ENCODE results near the gene PRKAR1B.
"Not testable (repeated sequence)": the region's sequence is repeated elsewhere in the genome, so short reads cannot be mapped to it uniquely, and the experiment has no call there.

Gene PRKAR1B

GRCh38 chr7:621572-622285 lies 105.4 kb downstream of the PRKAR1B start:
- DNase-seq (ENCODE audit: low read depth in 2 of 2) = no peak

DNA sequence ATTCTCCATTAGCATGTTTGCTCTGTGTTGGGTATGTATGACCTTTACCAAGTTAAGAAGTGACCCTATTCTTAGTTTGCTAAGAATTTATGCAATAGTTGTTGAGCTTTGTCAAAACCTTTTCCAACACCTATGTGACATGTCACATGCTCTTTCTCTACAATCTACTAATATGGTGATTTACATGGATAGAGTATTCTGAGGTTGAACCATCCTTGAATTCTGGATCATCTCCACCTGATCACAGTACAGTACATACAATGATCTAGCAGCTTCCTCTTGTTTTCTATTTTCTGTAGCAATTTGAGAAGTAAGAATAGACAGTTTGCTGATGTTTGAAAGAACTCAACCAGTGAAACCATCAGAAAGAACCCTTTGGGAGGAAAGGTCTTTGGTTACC lies 106.2 kb downstream of the PRKAR1B start:
- DNase-seq (ENCODE audit: low read depth in 2 of 2) = no peak

DNA sequence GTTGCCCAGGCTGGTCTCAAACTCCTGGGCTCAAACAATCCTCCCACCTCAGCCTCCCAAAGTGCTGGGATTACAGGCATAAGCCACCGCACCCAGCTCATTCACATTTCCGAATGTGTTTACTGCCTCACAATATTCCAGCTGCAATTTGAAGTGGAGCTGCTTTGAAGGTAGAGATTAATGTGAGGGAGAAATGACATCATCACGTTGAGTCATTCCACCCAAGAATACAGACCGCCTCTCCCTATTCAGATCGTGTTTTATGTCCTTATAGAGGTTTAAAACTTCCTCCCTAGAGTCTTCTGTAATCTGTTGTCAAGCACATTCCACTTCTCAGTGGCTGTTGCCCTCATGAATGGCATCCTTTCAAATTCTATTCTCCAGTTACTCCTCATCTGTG lies 107.0 kb downstream of the PRKAR1B start:
- DNase-seq (ENCODE audit: low read depth in 2 of 2) = no peak

GRCh38 chr7:619368-619840 lies 107.7 kb downstream of the PRKAR1B start:
- no peak for DNase-seq (ENCODE audit: low read depth in 2 of 2)

GRCh38 chr7:618539-619367 lies 108.3 kb downstream of the PRKAR1B start:
- DNase-seq (ENCODE audit: low read depth in 2 of 2) = peak in 1 of 2 donors; percentile 49

DNA sequence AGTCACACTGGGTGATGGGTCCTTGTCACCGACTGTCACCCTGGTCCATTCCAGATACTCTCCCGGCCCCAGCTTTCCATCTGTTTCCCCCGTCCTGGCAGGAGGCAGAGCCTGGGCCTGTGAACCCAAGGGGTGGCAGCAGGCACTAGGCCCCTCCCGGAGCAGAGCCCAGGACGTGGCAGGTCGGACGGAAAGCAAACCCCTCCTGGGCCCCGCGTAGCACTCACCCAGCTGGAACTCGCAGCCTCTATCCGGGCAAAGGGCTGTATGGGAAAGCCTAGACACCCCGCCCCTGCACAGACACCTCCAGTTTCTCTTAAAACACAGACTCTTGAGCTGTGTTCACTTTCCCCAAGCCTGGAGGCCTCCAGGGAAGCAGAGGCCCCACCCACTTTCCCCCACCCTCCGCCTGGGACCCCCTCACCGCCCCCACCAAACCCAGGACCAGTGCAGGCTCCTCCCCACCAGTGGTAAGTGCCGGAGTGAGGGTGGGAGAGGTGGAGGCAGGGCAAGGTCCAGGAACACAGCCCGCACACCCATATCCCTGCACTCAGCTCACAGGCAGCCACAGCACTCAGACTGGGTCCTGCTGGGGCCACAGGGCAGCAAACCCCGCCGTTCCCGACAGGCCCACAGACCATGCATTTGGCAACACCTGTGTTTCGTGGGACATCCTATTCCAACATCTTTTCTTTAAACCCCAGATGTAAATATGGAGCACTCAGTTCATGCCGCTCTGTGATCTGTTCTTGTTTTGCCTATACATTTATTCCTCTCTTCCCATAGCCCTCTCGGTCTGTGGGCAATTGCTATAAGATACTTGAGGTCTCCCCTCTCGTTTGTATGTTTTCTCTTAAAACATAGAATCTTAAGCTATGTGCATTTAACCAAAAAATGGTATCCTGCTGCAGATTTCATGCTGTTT lies 109.2 kb downstream of the PRKAR1B start:
- DNase-seq (ENCODE audit: low read depth in 2 of 2) = no peak

- DNase-seq (ENCODE audit: low read depth in 2 of 2) = no peak
Measured at GRCh38 chr7:613442-614140, 113.5 kb downstream of the PRKAR1B start.

GRCh38 chr7:611837-612236 lies 115.2 kb downstream of the PRKAR1B start:
- DNase-seq (ENCODE audit: low read depth in 2 of 2) = not testable (repeated sequence)

GRCh38 chr7:611281-611810 lies 115.7 kb downstream of the PRKAR1B start:
- DNase-seq (ENCODE audit: low read depth in 2 of 2) = no peak

DNA sequence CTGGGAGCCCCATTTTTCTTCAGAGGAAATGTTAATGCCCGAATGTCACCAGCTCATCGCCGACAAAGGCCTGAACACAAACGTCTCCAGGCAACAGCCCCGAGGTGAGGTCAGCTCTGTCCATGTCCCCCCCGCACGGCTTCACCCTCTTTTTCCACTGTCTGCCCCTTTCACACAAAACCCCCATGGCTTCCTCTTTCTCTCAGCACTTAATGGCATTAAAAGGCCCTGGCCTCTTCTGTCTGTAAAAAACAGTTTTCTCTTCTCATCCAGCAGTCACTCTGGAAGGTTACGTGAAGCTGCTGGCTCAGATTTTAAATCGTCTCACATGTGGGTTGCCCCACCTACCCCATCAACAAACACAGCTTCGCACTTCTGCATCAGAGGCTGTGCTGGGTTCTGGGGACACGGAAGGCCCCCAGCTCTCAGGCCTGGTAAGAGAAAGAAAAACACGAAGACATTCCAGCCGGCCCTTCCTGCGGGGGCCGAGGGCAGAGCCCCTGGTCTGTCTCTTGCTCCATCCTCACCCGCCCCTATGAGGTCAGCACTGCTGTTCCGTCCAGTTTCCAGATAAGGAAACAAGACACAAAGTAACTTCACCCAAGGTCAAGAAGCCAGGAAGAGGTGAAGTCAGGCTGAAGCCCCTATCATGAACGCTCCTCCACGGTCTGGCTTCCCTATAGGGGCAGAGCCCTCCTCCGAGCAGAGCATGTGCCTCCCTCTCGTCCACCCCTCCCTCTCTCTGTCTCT lies 116.4 kb downstream of the PRKAR1B start:
- no peak for DNase-seq (ENCODE audit: low read depth in 2 of 2)

GRCh38 chr7:610141-610530 lies 116.9 kb downstream of the PRKAR1B start:
- no peak for DNase-seq (ENCODE audit: low read depth in 2 of 2)

DNA sequence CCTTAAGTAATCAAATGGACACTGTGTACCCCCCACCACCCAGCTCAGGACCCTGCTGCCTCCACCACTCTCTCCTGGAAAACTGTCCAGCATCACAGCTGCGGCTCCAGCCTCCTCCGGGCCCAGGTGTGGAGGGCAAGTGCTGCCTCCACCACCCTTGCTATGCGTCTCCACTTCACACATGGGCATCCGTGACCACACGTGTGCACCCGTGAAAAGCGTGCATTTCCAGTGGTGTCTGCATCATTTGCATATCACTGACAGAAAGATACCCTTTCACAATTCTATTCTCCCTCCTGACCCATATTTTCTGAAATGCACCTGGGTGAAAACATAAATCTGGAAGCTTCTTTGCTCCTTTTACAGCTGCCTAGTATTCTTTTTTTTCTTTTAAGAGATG lies 117.7 kb downstream of the PRKAR1B start:
- no peak for DNase-seq (ENCODE audit: low read depth in 2 of 2)

DNA sequence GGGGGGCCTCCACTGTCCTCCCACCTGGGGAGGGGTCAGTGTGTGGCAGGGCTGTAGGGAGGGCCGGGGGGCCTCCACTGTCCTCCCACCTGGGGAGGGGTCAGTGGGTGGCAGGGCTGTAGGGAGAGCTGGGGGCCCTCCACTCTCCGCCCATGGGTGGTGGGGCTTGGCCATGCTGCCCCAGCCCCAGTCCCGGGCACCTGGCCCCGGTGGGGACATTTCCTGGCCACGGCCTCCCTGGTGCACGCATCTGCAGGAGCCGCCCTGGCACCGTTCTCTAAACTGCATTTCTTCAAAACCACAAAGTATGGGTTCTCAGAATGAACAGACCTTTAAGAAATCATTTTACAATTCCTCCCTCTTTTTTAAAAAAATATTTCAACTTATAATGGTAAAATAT lies 118.1 kb downstream of the PRKAR1B start:
- DNase-seq (ENCODE audit: low read depth in 2 of 2) = no peak

- no peak for DNase-seq (ENCODE audit: low read depth in 2 of 2)
Measured at GRCh38 chr7:608361-608760, 118.7 kb downstream of the PRKAR1B start.

DNA sequence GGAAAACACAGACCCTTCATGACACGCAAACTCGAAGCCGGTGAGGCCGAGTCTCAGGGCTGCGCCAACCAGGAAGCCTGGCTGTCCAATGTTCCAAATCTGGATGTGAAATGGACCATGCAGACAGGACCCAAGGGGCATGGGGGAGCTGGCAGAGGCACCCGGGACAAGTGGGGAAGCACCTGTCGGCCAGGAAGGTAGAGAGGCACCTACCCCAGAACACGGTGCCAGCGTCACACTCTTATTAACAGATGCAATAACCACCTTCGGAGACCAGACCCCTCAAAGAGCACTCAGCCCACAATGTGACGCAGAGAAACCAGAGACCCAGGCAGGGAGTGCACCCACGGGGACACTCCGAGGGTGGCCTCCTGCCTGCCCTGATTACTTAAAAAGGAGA lies 119.1 kb downstream of the PRKAR1B start:
- no peak for DNase-seq (ENCODE audit: low read depth in 2 of 2)

DNA sequence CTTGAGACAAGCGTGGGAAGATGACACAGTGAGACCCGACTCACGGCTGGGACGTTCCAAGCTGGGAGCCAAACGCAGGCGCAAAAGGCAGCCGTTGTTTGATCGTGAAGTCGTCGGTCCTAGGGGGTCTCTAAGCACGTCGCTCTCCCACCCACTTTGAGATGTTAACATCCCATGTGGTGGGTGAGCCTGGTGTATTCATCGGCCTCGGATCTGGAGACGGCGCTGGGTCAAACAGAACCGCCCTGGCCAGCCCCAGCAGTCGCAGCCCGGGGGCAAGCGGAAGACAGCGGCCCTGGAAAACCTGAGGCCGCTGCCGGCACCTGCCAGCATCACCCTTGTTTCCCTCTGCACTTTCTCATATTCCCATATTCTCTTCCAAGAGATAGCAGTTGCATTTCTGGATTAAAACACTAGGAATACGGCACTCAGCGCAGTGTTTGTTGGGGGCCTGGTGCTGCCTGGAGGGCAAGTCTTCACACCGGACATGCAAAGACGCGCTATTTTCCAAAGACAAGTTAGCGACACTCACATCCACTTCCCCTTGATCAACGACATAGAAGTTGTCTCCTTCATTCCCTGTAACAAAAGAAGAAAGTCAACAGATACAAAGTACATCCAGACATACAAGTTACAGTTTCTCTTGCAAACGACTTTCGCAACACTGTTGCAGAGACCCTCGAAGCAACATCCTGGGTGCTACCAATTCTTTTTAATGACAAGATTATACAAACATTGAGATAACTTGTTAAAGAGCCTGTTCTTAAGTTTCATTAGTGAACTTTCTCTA lies 121.2 kb downstream of the PRKAR1B start:
- DNase-seq (ENCODE audit: low read depth in 2 of 2) = no peak

DNA sequence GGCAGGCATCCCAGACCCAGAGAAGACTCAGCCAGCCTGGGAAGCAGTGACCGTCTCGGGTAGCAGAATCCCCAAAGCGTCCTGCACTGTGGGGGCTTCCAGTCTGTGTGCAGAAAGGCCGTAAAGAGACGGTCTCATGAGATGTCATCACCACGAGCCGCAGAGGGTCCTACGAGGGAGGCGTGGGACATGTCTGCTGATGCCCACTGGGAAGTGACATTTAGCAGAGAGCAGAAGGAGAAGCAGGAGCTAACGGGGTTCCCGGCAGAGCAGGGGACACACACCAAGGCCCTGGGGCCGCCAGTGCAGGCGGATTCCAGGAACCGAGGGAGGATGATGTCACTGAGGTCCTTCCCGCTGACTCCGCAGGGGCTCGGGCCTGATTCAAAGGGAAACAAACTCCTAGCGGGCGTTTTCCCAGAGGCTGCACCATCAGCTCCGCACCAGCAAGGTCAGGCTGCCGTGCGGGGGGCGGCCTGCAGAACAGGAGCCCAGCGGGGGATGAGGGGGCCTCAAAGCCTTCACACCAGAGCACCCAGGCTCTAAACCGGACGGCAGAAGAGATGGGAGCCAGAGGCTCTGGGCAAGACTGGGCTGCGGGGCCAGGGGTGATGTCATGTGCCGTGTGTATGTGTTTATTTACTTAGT lies 122.1 kb downstream of the PRKAR1B start:
- no peak for DNase-seq (ENCODE audit: low read depth in 2 of 2)

- peak; percentile 88 to 91 for DNase-seq (ENCODE audit: low read depth in 2 of 2)
Measured at GRCh38 chr7:604001-604883, 122.8 kb downstream of the PRKAR1B start.

Data from stimulated activated CD4-positive, alpha-beta T cell treated with anti-CD3 and anti-CD28 coated beads, Interleukin-1b, Interleukin-23, amount 100 ng/mL, for 4 hours (primary cell).